ENCODE results near the gene PARD3. TPM values are rescaled to one million over a fixed set of nuclear protein-coding genes. Genes with fewer than 3 reads are reported as not detected.

The PARD3 gene
- total and polyA plus RNA-seq, 8 donors: 25.6 to 54.5 (median 47.8) TPM

GRCh38 chr10:34824870-34825269 is 9.8 kb upstream of the PARD3 start:
- ATAC-seq: peak; percentile 46
- H3K9me3 ChIP-seq: no peaks in the 10 kb centered on the region
- H3K4me1 ChIP-seq: no peaks in the 10 kb centered on the region
- intact Hi-C loops (cut with DNase I): no loop called here
- DNase-seq: no peak
- TF ChIP-seq CTCF (IDR thresholded peaks at IDR 0.05): no peak
- no peaks in the 10 kb centered on the region for H3K36me3 ChIP-seq
- H3K4me3 ChIP-seq: no peak overlapping the region
- no peak overlapping the region for H3K27ac ChIP-seq
- H3K27me3 ChIP-seq: no peaks in the 10 kb centered on the region

GRCh38 chr10:34821587-34822585 is 6.8 kb upstream of the PARD3 start:
- Histone ChIP-seq H3K27ac (no peak overlapping the region), H3K36me3 (no peaks in the 10 kb centered on the region), H3K4me3 (no peak overlapping the region), H3K27me3 (peaks cover 0 to 6% of the 10 kb centered on the region in 2 donors), H3K4me1 (no peaks in the 10 kb centered on the region), H3K9me3 (no peaks in the 10 kb centered on the region)
- no peak for TF ChIP-seq CTCF (IDR thresholded peaks at IDR 0.05)
- intact Hi-C loops (cut with DNase I): no loop called here
- no peak for DNase-seq
- no peak for ATAC-seq

DNA sequence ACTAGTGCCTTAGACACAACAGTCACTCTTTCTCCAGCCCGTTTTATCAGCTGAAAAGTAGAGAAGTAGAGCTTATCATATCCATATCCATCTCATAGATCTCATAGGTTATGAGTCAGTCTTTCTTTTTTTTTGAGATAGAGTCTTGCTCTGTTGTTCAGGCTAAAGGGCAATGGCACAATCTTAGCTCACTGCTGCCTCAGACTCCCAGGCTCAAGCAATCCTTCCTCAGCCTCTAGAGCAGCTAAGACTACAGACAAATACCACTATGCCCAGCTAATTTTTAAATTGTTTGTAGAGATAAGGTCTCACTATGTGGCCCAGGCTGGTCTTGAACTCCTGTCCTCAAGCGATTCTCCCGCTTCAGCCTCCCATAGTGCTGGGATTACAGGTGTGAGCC is 2.5 kb upstream of the PARD3 start:
- Histone ChIP-seq H3K4me1 (peaks cover 9 to 18% of the 10 kb centered on the region in 2 donors), H3K36me3 (no peaks in the 10 kb centered on the region), H3K9me3 (no peaks in the 10 kb centered on the region), H3K4me3 (no peak overlapping the region), H3K27me3 (peaks cover 0 to 47% of the 10 kb centered on the region in 2 donors), H3K27ac (no peak overlapping the region)
- intact Hi-C loops (cut with DNase I): no loop called here
- DNase-seq: no peak
- no peak for TF ChIP-seq CTCF (IDR thresholded peaks at IDR 0.05)
- no peak for ATAC-seq

DNA sequence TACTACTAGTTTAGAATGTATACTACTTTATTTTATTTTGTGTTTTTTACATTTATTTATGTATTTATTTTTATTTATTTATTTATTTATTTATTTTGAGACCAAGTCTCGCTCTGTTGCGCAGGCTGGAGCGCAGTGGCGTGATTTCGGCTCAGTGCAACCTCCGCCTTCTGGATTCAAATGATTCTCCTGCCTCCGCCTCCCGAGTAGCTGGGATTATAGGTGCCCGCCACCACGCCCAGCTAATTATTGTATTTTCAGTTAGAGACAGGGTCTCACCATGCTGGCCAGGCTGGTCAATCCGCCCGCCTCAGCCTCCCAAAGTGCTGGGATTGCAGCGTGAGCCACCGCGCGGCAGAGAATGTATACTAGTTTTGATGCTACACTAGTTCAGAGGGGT is 2.0 kb upstream of the PARD3 start:
- intact Hi-C loops (cut with DNase I): no loop called here

More for the DNA sequence above, 2.0 kb upstream of the PARD3 start:
- no peak for DNase-seq
- Histone ChIP-seq H3K4me3 (no peak overlapping the region), H3K27ac (no peak overlapping the region), H3K36me3 (no peaks in the 10 kb centered on the region), H3K4me1 (peaks cover 9 to 18% of the 10 kb centered on the region in 2 donors), H3K27me3 (peaks cover 0 to 51% of the 10 kb centered on the region in 2 donors), H3K9me3 (no peaks in the 10 kb centered on the region)
- TF ChIP-seq CTCF (IDR thresholded peaks at IDR 0.05): no peak
- no peak for ATAC-seq
